ENCODE measurements around the gene PI4K2A. TPM values are rescaled to one million over a fixed set of nuclear protein-coding genes. Genes with fewer than 3 reads are reported as not detected.
"Not testable (repeated sequence)": the region's sequence is repeated elsewhere in the genome, so short reads cannot be mapped to it uniquely, and the experiment has no call there.

PI4K2A gene
- polyA plus RNA-seq, 3 donors from 2014 or later: 12.6 to 19.6 (median 17.6) TPM

DNA sequence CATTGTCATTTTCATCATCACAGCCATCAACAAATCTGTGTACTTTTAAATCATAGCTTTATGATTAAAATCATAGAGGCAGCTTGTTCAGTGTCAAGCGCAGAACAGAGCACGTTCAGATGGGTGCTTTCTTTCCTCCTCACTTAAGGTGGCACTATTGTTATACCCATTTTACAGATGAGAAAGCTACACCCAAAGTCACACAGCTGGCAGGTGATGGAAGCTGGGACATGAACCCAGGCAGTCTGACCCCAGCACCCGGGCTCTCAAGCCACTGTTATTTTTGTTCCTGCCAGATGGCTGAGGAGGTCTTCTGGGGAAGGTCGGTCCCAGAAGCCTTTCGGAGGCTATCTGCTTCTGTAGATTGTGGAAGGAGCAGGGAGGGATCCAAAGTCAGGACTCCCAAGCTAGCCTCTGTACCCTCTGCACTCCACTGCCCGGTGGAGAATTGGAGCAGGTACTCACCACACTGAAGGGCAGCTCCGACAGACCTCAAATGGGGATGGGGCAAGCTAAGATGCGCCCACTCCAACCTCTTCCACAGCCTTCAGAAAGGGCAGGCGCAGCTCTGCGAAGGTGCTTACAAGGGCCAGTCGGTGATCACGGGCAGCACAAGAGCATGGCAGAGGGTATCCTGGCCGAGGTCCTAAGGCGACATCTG lies 46.0 kb downstream of the PI4K2A start:
- Mint-ChIP-seq H3K4me3 (peak overlapping the region; percentile 84 to 89 (median 88)), H3K9me3 (no peaks in the 10 kb centered on the region), H3K27me3 (ENCODE audit: low read depth in 3 of 3) (peaks cover 0 to 9% (median 0%) of the 10 kb centered on the region in 3 donors), H3K27ac (peak overlapping the region; percentile 79 to 96 (median 90)), H3K4me1 (peaks cover 20 to 27% of the 10 kb centered on the region in 2 donors), H3K36me3 (no peaks in the 10 kb centered on the region)
- DNase-seq: peak in 2 of 3 donors; percentile 8 to 23

DNA sequence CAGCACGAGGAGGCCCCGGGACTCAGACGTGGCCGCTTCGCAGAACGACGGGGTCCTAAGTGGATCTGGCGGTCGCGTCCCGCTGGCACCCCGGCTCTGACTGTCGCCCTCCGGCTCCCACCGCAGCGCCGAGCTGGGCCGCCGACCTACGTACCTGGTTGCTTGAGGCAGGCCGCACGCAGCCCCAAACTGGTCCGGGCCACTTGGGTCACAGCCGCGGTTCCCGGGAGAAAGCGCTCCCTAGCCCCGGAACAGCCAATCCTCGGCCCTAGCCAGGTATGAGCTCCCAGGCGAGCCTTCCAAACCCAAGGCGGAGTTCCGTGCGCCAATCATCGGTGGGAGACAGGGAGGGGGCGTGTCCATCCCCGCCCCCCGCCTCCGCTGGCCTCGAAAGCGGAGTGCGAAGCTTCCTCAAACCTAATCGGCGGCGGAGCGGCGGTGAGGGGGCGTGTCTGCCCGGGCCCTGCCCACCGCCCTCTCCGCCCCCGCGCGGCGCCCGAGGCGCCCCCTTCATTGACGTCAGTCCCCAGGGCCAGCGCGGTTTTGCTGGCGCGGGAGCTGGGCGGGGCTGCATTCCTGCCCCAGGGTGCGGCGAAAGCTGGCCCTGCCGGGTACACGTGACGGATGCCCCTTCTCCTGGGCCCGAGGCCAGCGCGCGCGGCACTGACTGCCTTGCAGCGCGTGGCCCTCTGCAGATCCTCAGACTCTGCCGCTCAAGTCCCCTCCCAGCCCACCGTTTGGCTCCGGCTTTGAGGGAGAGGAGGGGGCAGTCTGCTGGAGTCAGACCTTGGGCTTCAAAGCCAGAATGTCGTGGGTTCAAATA lies 46.7 kb downstream of the PI4K2A start, which contains the start of gene AVPI1:
TSS of gene AVPI1 (minus strand) at position 280 of the 823 bp plus-strand sequence. CDS start 7,336 bp downstream, outside the sequence.
- Mint-ChIP-seq H3K4me1 (peaks cover 20 to 27% of the 10 kb centered on the region in 2 donors), H3K27me3 (ENCODE audit: low read depth in 3 of 3) (peaks cover 0 to 9% (median 0%) of the 10 kb centered on the region in 3 donors), H3K36me3 (no peaks in the 10 kb centered on the region), H3K9me3 (no peaks in the 10 kb centered on the region), H3K4me3 (peak within 1 kb of the TSS; percentile 84 to 89 (median 88)), H3K27ac (peak within 1 kb of the TSS; percentile 79 to 96 (median 92))
- DNase-seq: peak; percentile 97

DNA sequence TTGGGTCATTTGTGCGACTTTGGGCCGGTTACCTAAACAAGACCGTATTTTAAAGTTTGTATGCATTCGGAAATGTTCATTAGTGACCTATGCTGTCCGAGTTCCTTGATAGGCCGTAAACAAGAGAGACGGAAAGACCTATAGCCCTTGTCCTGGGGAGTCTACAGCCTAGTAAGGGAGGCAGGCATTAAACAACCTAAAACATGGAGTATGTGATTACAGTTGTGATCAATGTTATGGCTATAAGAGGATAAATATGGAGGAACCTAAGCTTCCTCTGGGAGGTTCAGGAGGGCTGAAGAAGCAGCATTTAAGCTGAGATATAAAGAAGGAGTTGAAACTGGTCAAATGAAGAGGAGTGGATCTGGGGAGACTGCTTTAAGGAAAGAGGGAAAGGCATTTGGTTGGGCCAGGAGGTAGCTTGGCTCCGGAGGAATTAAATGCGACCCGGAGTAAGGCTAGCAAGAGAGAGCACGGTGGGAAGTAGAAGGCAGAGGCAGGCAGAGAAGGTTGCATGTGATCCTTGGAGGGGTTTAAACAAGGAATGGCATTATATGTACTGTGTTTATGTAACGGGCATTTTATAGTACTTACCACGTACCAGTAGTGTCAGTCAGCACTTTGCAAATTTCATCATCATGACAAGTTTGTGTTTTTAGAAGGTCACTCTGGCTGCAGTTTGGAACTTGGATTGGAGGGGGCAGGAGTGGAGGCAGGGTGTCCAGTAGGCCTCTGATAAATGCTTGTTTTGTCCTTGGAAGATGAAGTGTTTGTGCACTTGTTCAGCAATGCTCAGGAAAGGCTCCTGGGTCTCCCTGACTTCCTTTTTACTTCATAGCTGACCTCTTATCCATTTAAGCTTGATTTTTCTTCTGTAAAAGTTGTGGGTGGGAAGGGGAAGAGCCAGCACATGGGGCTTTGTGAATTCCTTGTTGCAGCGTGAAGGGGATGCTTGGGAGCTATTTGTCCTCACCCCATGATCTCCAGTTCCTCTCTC lies 47.6 kb downstream of the PI4K2A start:
- peak overlapping the region; percentile 84 to 89 (median 88) for H3K4me3 Mint-ChIP-seq
- H3K9me3 Mint-ChIP-seq: no peaks in the 10 kb centered on the region
- peaks cover 0 to 7% (median 0%) of the 10 kb centered on the region in 3 donors for H3K27me3 Mint-ChIP-seq (ENCODE audit: low read depth in 3 of 3)
- peaks cover 20 to 27% of the 10 kb centered on the region in 2 donors for H3K4me1 Mint-ChIP-seq
- peak overlapping the region; percentile 45 to 96 (median 92) for H3K27ac Mint-ChIP-seq
- DNase-seq: no peak
- no peaks in the 10 kb centered on the region for H3K36me3 Mint-ChIP-seq

DNA sequence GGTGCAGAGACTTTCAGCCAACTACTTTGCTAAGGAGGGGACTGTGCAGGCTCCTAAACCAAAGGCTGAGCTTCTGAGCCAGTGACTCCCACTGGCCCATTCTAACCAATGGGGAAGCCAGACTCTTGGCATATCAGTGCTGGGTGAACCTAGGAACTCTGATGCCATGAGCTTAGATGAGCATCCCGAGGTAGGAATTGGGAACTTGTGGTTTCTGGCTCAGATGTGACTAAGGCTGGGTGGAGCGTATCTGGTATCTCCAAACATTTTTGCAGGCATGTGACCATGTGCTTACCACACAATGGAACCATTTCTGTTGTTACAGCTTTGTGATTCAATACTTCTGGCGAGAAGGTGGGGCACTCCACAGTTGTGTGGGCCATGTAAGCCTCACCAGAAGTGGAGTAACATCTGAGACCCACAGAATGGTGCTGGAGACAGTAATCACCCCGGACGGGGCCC lies 49.1 kb downstream of the PI4K2A start:
- H3K27me3 Mint-ChIP-seq (ENCODE audit: low read depth in 3 of 3): peaks cover 0 to 7% (median 2%) of the 10 kb centered on the region in 3 donors
- DNase-seq: no peak
- H3K4me3 Mint-ChIP-seq: no peak overlapping the region
- peak overlapping the region in 1 of 6 donors; percentile 50 for H3K27ac Mint-ChIP-seq
- H3K4me1 Mint-ChIP-seq: peaks cover 20 to 27% of the 10 kb centered on the region in 2 donors
- H3K36me3 Mint-ChIP-seq: peaks cover 0 to 3% (median 0%) of the 10 kb centered on the region in 3 donors
- no peaks in the 10 kb centered on the region for H3K9me3 Mint-ChIP-seq

DNA sequence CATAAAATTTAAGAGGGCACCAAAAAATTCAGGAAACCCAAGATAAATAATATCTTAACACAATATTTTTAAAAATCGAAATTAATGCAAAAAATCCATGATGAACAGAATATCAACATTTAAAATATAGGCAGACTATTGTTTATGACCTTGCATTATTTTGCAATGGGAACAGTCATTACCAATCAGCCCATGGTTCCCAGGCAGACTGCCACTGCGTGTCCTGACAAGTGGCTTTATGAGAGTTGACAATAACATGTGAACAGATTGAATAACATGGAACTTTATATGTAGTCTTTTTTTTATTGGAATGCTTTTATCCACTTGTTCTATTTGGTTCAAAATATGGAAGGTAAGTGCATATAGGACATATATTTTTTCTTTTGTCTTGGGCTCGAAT lies 49.7 kb downstream of the PI4K2A start:
- H3K4me3 Mint-ChIP-seq: no peak overlapping the region
- H3K9me3 Mint-ChIP-seq: no peaks in the 10 kb centered on the region
- H3K36me3 Mint-ChIP-seq: peaks cover 0 to 3% (median 0%) of the 10 kb centered on the region in 3 donors
- H3K27ac Mint-ChIP-seq: peak overlapping the region in 3 of 6 donors; percentile 11 to 50 (median 11)
- peaks cover 20 to 23% of the 10 kb centered on the region in 2 donors for H3K4me1 Mint-ChIP-seq
- peaks cover 0 to 7% (median 2%) of the 10 kb centered on the region in 3 donors for H3K27me3 Mint-ChIP-seq (ENCODE audit: low read depth in 3 of 3)
- no peak for DNase-seq

DNA sequence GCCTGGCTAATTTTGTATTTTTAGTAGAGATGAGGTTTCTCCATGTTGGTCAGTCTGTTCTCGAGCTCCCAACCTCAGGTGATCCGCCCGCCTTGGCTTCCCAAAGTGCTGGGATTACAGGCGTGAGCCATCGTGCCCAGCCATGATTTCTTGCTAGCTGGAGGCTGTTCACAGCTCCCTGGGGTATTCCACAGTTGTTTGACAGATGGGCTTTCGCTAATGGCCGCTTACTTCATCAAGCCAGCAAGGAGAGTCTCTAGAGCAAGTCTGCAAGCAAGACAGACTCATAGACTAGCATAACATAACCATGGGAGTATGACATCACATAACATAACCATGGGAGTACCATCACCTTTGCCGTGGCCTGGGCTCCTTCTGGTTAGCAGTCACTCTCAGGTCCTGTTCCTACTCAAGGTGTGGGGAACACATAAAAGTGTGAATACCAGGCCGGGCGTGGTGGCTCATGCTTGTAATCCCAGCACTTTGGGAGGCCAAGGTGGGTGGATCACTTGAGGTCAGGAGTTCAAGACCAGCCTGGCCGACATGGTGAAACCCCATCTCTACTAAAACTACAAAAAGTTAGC lies 57.7 kb downstream of the PI4K2A start:
- not testable (repeated sequence) for H3K27me3 Mint-ChIP-seq (ENCODE audit: low read depth in 3 of 3)

DNA sequence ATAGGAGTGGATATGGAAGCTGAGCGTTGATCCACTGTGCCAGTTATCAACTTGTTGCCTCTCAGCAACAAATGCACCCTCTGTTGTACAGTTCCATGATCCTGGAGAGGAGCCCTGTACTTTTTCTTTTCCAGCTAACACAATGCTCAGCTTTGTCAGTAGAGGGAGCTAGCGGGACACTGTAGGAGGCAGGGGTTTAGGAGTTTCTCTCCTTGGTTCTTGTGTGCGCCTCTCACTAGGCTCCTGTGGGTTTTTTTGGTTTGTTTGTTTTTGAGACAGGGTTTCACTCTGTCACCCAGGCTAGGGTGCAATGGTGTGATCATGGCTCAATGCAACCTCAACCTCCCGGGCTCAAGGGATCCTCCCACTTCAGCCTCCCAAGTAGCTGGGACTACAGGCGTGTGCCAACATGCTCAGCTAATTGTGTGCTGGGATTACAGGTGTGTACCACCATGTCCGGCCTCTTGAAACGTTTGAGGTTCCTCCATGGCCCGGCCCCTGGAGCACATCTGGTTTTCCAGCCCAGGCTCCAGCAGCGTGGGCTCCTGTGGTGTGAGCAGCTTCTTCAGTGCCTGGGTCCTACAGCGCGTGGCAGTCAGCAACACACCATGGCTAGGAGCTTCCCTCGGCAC lies 61.1 kb downstream of the PI4K2A start:
- peak; percentile 52 to 63 (median 53) for DNase-seq
- H3K27me3 Mint-ChIP-seq (ENCODE audit: low read depth in 3 of 3): peaks cover 0 to 8% (median 3%) of the 10 kb centered on the region in 3 donors
- no peak overlapping the region for H3K4me3 Mint-ChIP-seq
- H3K4me1 Mint-ChIP-seq: no peaks in the 10 kb centered on the region
- no peaks in the 10 kb centered on the region for H3K9me3 Mint-ChIP-seq
- H3K36me3 Mint-ChIP-seq: peaks cover 0 to 3% (median 0%) of the 10 kb centered on the region in 3 donors
- H3K27ac Mint-ChIP-seq: no peak overlapping the region

More for the DNA sequence above, 57.7 kb downstream of the PI4K2A start:
- DNase-seq, H3K9me3 Mint-ChIP-seq, H3K4me3 Mint-ChIP-seq, H3K36me3 Mint-ChIP-seq, H3K4me1 Mint-ChIP-seq: not testable (repeated sequence)
- H3K27ac Mint-ChIP-seq: peak overlapping the region in 1 of 6 donors; percentile 11

DNA sequence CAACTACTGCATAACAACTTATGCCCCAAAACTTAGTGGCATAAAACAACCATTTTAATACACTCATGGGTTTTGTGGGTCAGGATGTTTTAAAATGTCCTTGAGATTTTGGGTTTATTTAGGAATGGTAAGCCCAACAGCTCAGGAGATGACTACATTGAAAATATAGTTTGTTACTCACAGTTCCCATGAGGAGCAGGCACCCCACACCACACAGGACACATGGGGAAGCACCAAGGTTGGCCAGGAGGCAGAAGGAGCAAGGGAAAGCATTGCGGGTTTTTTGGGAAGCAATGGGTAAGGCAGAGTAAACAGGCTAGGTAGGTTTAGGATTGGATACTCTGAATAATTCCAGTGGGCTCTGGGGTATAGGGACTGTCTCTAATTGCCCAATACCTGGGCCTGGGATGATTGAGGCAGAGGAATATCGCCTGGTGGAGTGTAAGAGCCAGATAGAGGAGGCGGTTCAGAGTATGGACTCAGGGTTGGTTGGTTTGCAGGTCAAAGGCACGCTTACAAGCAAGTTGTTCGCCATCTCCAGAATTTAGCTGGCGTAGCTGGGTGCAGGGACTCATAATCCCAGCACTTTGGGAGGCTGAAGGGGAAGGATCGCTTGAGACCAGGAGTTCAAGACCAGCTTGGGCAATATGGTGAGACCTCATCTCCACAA lies 63.1 kb downstream of the PI4K2A start:
- no peaks in the 10 kb centered on the region for H3K9me3 Mint-ChIP-seq
- no peak overlapping the region for H3K4me3 Mint-ChIP-seq
- no peak for DNase-seq
- no peak overlapping the region for H3K27ac Mint-ChIP-seq
- H3K36me3 Mint-ChIP-seq: peaks cover 0 to 3% (median 0%) of the 10 kb centered on the region in 3 donors
- H3K4me1 Mint-ChIP-seq: no peaks in the 10 kb centered on the region
- peaks cover 0 to 9% (median 8%) of the 10 kb centered on the region in 3 donors for H3K27me3 Mint-ChIP-seq (ENCODE audit: low read depth in 3 of 3)

DNA sequence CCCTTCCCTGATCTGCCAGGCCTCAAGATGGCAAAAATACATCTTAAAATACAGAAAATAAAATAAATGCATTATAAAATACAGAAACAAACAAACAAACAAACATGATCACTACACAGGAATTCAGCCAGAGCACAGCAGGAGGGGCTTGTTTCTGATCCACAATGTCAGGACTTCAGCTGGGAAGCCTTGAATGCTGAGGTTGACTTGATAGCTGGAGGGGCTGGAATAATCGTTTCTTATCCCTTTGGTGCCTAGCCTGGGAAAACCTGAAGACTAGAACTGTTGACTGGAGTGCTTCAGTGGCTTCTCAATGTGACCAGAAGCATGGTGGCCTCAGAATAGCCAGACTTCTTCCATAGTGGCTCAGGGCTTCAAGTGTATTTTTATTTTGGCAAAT lies 63.9 kb downstream of the PI4K2A start:
- Mint-ChIP-seq H3K4me3 (no peak overlapping the region), H3K4me1 (no peaks in the 10 kb centered on the region), H3K36me3 (peaks cover 0 to 3% (median 0%) of the 10 kb centered on the region in 3 donors), H3K27ac (no peak overlapping the region), H3K9me3 (no peaks in the 10 kb centered on the region), H3K27me3 (ENCODE audit: low read depth in 3 of 3) (peaks cover 0 to 7% (median 6%) of the 10 kb centered on the region in 3 donors)
- no peak for DNase-seq

DNA sequence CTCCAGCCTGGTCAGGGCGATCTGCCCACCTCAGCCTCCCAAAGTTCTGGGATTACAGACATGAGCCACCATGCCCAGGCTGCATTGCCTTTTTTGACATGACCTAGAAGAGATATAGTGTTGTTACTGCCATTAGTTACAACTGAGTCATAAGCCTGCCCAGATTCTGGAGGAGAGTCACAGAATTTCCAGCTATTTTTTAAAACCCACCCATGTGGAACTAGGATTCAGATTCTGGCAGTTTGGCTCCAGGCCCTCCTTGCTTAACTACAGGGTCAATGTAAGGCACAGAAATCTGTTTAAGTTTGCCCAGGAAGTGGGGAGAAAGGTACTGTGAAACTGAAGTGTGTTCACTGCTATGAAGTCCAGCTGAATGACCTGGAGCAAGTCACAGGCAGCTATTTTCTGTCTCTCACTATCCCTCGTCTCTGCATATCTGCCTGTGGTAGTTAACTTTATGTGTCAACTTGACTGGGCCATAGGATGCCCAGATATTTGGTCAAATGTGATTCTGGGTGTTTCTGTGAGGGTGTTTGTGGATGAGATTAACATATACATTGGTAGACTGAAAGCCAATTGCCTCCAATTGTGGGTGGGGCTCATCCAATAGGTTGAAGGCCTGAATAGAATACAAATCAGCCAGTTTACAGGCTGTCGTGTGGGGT lies 64.7 kb downstream of the PI4K2A start:
- Mint-ChIP-seq H3K27me3 (ENCODE audit: low read depth in 3 of 3) (peaks cover 0 to 9% (median 7%) of the 10 kb centered on the region in 3 donors), H3K27ac (no peak overlapping the region), H3K4me3 (no peak overlapping the region), H3K9me3 (no peaks in the 10 kb centered on the region), H3K36me3 (peaks cover 0 to 3% (median 0%) of the 10 kb centered on the region in 3 donors), H3K4me1 (no peaks in the 10 kb centered on the region)
- no peak for DNase-seq

DNA sequence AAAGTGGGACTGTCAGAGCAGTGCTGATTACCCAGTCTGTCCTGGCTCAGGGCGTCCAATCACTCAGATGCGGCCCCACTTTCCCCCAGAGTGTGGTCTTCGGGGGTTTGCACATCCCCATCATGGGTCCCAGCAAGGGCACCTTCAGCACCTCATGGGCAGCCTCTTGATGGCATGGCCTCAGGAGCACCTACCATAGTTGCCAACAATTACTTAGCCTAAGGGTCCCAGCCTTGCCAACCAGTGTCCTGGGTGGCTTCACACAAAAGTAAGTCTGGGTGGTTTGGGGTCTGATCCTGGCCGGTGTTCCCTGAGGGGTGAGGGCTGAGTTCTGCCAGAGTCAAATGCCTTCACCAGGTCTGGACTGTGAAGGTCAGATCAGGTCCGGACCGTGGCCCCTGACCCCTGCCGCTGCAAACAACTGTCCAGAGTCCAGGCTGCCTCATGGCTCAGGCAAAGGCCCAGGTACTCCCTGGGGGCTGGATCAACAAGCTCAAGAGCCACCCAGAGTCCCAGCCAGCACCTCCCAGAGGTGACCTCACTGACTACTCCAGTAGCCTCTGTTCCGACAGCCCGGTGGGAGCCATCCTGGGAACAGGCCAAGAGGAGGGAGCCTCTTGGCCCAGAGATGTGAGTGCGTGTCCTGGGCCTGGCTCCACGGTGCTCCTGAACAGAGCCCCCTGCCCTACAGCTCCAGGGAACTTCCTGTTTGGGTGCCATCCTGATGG lies 66.8 kb downstream of the PI4K2A start:
- H3K4me1 Mint-ChIP-seq: peaks cover 0 to 2% of the 10 kb centered on the region in 2 donors
- peaks cover 0 to 7% (median 0%) of the 10 kb centered on the region in 3 donors for H3K36me3 Mint-ChIP-seq
- peaks cover 5 to 12% (median 8%) of the 10 kb centered on the region in 3 donors for H3K27me3 Mint-ChIP-seq (ENCODE audit: low read depth in 3 of 3)
- no peak overlapping the region for H3K4me3 Mint-ChIP-seq
- no peaks in the 10 kb centered on the region for H3K9me3 Mint-ChIP-seq
- H3K27ac Mint-ChIP-seq: no peak overlapping the region
- no peak for DNase-seq
